ENCODE data around the gene PHF24.

The PHF24 gene

DNA sequence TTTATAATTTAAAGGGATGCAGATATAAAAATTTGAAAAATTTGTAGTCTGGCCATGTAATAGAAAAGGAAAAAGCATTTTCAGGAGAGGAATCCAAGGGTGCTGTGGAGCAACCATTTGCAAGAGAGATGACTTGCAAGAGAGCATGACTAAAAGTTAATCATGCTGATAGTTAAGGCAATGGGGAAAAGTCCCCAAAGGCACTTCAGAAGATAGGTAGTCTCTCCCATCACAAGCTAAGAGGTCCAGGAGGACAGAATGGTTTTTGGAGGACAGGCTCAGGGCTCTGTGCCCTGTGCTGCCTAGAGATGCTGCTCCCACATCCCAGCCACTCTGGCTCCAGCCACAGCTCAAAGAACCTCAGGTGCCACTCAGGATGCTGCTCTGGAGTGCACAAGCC lies 70.3 kb downstream of the PHF24 start:
- H3K27ac ChIP-seq (ENCODE audit: low read length), result no peak overlapping the region
- no peak overlapping the region for H3K9ac ChIP-seq (ENCODE audit: low read depth, low read length)
- H3K9me3 ChIP-seq (ENCODE audit: insufficient read depth, low read depth, low read length), result peaks cover 20% of the 10 kb centered on the region
- no peak overlapping the region for H3K4me3 ChIP-seq (ENCODE audit: low read length)
- H3K4me1 ChIP-seq (ENCODE audit: insufficient read depth, low read length), result peaks cover 14% of the 10 kb centered on the region; the same call in 1 of the 2 replicates
- no peaks in the 10 kb centered on the region for H3K27me3 ChIP-seq (ENCODE audit: insufficient read depth, low read length)
- H3K36me3 ChIP-seq (ENCODE audit: insufficient read depth, low read depth, low read length), result peaks cover 9% of the 10 kb centered on the region; the same call in 1 of the 2 replicates

DNA sequence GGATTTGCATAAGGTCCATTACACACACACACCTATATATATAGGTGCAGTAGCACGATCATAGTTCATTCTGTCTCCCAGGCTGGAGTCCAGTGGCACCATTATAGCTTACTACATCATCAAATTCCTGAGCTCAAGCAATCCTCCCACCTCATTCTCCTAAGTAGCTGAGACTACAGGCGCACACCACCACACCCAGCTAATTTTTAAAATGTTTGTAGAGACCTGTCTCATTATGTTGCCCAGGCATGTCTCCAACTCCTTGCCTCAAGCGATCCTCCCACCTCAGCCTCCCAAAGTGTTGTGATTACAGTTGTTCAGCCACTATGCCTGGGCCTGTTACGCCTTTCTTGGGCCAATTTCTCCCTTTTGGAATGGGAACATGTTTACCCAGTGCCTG lies 71.2 kb downstream of the PHF24 start:
- Histone ChIP-seq H3K9me3 (ENCODE audit: insufficient read depth, low read depth, low read length) (peaks cover 20% of the 10 kb centered on the region), H3K36me3 (ENCODE audit: insufficient read depth, low read depth, low read length) (peaks cover 9% of the 10 kb centered on the region; the same call in 1 of the 2 replicates), H3K27me3 (ENCODE audit: insufficient read depth, low read length) (no peaks in the 10 kb centered on the region), H3K4me1 (ENCODE audit: insufficient read depth, low read length) (peaks cover 14% of the 10 kb centered on the region; the same call in 1 of the 2 replicates), H3K27ac (ENCODE audit: low read length) (no peak overlapping the region), H3K4me3 (ENCODE audit: low read length) (no peak overlapping the region), H3K9ac (ENCODE audit: low read depth, low read length) (no peak overlapping the region)

DNA sequence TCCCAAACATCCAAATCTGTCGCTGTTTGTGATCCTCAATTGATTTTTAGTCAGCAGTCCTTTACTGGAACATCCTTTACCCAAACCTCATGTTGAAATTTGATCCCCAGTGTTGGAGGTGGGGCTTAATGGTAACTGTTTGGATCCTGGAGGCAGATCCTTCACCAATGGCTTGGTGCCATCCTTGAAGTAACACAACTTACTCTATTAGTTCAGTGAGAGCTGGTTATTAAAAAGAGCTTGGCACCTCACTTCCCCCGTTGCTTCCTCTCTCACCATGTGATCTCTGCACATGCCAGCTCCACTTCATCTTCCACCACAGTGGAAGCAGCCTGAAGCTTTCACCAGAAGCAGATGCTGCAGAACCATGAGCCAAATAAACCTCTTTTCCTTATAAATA lies 71.8 kb downstream of the PHF24 start:
- Histone ChIP-seq H3K9me3 (ENCODE audit: insufficient read depth, low read depth, low read length) (peaks cover 20% of the 10 kb centered on the region), H3K4me1 (ENCODE audit: insufficient read depth, low read length) (peaks cover 14% of the 10 kb centered on the region; the same call in 1 of the 2 replicates), H3K36me3 (ENCODE audit: insufficient read depth, low read depth, low read length) (peaks cover 9% of the 10 kb centered on the region; the same call in 1 of the 2 replicates), H3K9ac (ENCODE audit: low read depth, low read length) (no peak overlapping the region), H3K4me3 (ENCODE audit: low read length) (no peak overlapping the region), H3K27ac (ENCODE audit: low read length) (no peak overlapping the region), H3K27me3 (ENCODE audit: insufficient read depth, low read length) (no peaks in the 10 kb centered on the region)

All from iPS-20b (cell line).